Umbilical cord (tissue), 2 donors: Measurements from ENCODE around the gene CCDC28A. TPM values are rescaled to one million over a fixed set of nuclear protein-coding genes. Genes with fewer than 3 reads are reported as not detected.
"Not testable (repeated sequence)": the region's sequence is repeated elsewhere in the genome, so short reads cannot be mapped to it uniquely, and the experiment has no call there.

Experiments used
- DNase-seq: peaks from one replicate; pipeline ENCODE4 v3.0.0-alpha.2; 2015; ENCODE audit warnings: low spot score
- total RNA-seq: library from RNA; depleted of rRNA; stranded (reverse); fragments of >200 nt; gene quantifications from one replicate; pipeline ENCODE4 v1.2.3, GENCODE V29; 2014; ENCODE audit warnings: low replicate concordance; ENCODE audit not compliant: insufficient read depth

CCDC28A gene
- total RNA-seq = 15.4 TPM

GRCh38 chr6:138773177-138774091 is at the start of gene CCDC28A:
CCDC28A (plus strand) TSS chr6:138773769; CDS start chr6:138776121, 2,352 bp downstream.
- DNase-seq = peak; percentile 98

- peak; percentile 52 for DNase-seq
Measured at GRCh38 chr6:138724015-138724414, 49.6 kb upstream of the CCDC28A start.

GRCh38 chr6:138726066-138726756 is 47.4 kb upstream of the CCDC28A start:
- no peak for DNase-seq

GRCh38 chr6:138726757-138727097 is 46.8 kb upstream of the CCDC28A start:
- DNase-seq = no peak

GRCh38 chr6:138727182-138727581 is 46.4 kb upstream of the CCDC28A start:
- no peak for DNase-seq

GRCh38 chr6:138728662-138729061 is 44.9 kb upstream of the CCDC28A start:
- no peak for DNase-seq

- DNase-seq = not testable (repeated sequence)
Measured at GRCh38 chr6:138730037-138730436, 43.5 kb upstream of the CCDC28A start.

- DNase-seq = no peak
Measured at GRCh38 chr6:138734585-138734984, 39.0 kb upstream of the CCDC28A start.

GRCh38 chr6:138736640-138737039 is 36.9 kb upstream of the CCDC28A start:
- DNase-seq = no peak

GRCh38 chr6:138752017-138752416 is 21.6 kb upstream of the CCDC28A start:
- DNase-seq = no peak

GRCh38 chr6:138757136-138757535 is 16.4 kb upstream of the CCDC28A start:
- DNase-seq = peak; percentile 45

GRCh38 chr6:138765896-138766655 is 7.5 kb upstream of the CCDC28A start:
- DNase-seq = peak; percentile 54

- peak; percentile 86 for DNase-seq
Measured at GRCh38 chr6:138769102-138769676, 4.4 kb upstream of the CCDC28A start.

- DNase-seq = no peak
Measured at GRCh38 chr6:138772596-138773176, 883 bp upstream of the CCDC28A start.

GRCh38 chr6:138774370-138774769 is 801 bp downstream of the CCDC28A start:
- no peak for DNase-seq

GRCh38 chr6:138776659-138777058 is 3.1 kb downstream of the CCDC28A start:
- DNase-seq = no peak

- no peak for DNase-seq
Measured at GRCh38 chr6:138778331-138778730, 4.8 kb downstream of the CCDC28A start.

- DNase-seq = no peak
Measured at GRCh38 chr6:138782243-138782642, 8.7 kb downstream of the CCDC28A start.

GRCh38 chr6:138785079-138785478 is 11.5 kb downstream of the CCDC28A start:
- DNase-seq = no peak

GRCh38 chr6:138785980-138786379 is 12.4 kb downstream of the CCDC28A start:
- DNase-seq = no peak

GRCh38 chr6:138787138-138787537 is 13.6 kb downstream of the CCDC28A start:
- no peak for DNase-seq
